OCI-LY7 (cell line): ENCODE data around the gene GABRG3. TPM values are rescaled to one million over a fixed set of nuclear protein-coding genes. Genes with fewer than 3 reads are reported as not detected.

ENCODE experiments used
- BruUV-seq: library from RNA; stranded (reverse); fragments of 400-500 nt; replicated peaks from 2 replicates; lab custom pipeline; 2021; lab: Mats Ljungman, UMichigan
- CTCF ChIA-PET: fragments of 300-600 bp; sonication (Branson Sonifier 250); formaldehyde crosslinking; loops from one replicate; lab custom pipeline; 2022; ENCODE audit warnings: antibody characterized with exemption; ENCODE audit not compliant: unreplicated experiment; lab: Charles Lee
- POLR2A ChIA-PET: fragments of 300-600 bp; sonication (Branson Sonifier 250); formaldehyde crosslinking; loops from one replicate; lab custom pipeline; 2022; ENCODE audit warnings: antibody characterized with exemption; lab: Charles Lee
- DNase-seq: peaks from one replicate; pipeline ENCODE4 v3.0.0-alpha.2; 2015; ENCODE audit warnings: low spot score
- H2AFZ ChIP-seq: fragments of 200-600 bp; sonication (generic), shearing (Covaris generic); 2 replicates; pipeline ENCODE4 v1.6.1; 2014; ENCODE audit warnings: mild to moderate bottlenecking, antibody characterized with exemption, low read length, moderate library complexity
- H3K27ac ChIP-seq: fragments of 200-600 bp; sonication (generic); 2 replicates; pipeline ENCODE4 v1.5.1; 2014; ENCODE audit warnings: mixed run types, low read depth, mild to moderate bottlenecking, moderate library complexity, low read length, inconsistent platforms; ENCODE audit not compliant: poor library complexity, severe bottlenecking
- H3K36me3 ChIP-seq: fragments of 200-600 bp; sonication (generic); 2 replicates; pipeline ENCODE4 v1.6.1; 2014; ENCODE audit warnings: mild to moderate bottlenecking, antibody characterized with exemption, low read length, moderate library complexity, mixed read lengths; ENCODE audit not compliant: insufficient read depth
- H3K4me1 ChIP-seq: fragments of 200-600 bp; sonication (generic); 2 replicates; pipeline ENCODE4 v1.5.1; 2014; ENCODE audit warnings: mild to moderate bottlenecking, low read length; ENCODE audit not compliant: insufficient read depth, poor library complexity, severe bottlenecking
- H3K4me2 ChIP-seq: fragments of 200-600 bp; sonication (generic); 2 replicates; pipeline ENCODE4 v1.6.1; 2014; ENCODE audit warnings: mild to moderate bottlenecking, low read length
- H3K4me3 ChIP-seq: fragments of 200-600 bp; sonication (generic); 2 replicates; pipeline ENCODE4 v1.5.1; 2014; ENCODE audit warnings: mild to moderate bottlenecking, low read depth, low read length; ENCODE audit not compliant: poor library complexity, severe bottlenecking
- H3K79me2 ChIP-seq: fragments of 200-600 bp; sonication (generic); 2 replicates; pipeline ENCODE4 v1.6.1; 2016; ENCODE audit warnings: low read depth, mild to moderate bottlenecking, low read length, moderate library complexity, mixed read lengths; ENCODE audit not compliant: insufficient read depth
- H3K9me2 ChIP-seq: fragments of 200-600 bp; sonication (generic); 2 replicates; pipeline ENCODE4 v1.6.1; 2016; ENCODE audit warnings: mild to moderate bottlenecking, low read length, mixed read lengths; ENCODE audit not compliant: insufficient read depth
- H3K9me3 ChIP-seq: fragments of 200-600 bp; sonication (generic); 2 replicates; pipeline ENCODE4 v1.6.1; 2014; ENCODE audit warnings: mild to moderate bottlenecking, mixed run types, low read length, mixed read lengths
- H4K20me1 ChIP-seq: fragments of 200-600 bp; sonication (generic); 2 replicates; pipeline ENCODE4 v1.6.1; 2014; ENCODE audit warnings: mild to moderate bottlenecking, antibody characterized with exemption, low read length, moderate library complexity, mixed read lengths; ENCODE audit not compliant: insufficient read depth
- EZH2phosphoT487 ChIP-seq: fragments of 200-600 bp; sonication (generic); IDR thresholded peaks from 2 replicates; pipeline ENCODE4 v1.6.1; 2018; ENCODE audit warnings: low read depth, borderline replicate concordance, mild to moderate bottlenecking, mixed run types, antibody characterized with exemption, low read length, moderate library complexity, mixed read lengths
- intact Hi-C: fragments of 100-400 bp; cut with micrococcal nuclease; formaldehyde crosslinking; loops from one replicate; pipeline ENCODE4 v1.10.0; 2022; ENCODE audit not compliant: unreplicated experiment
- total RNA-seq, 2 experiments: library from RNA; depleted of rRNA in 1 of 2; stranded (reverse); fragments of >200 nt in 1 of 2; shearing (Covaris generic) in 1 of 2; gene quantifications; 2 replicates each; pipeline ENCODE4 v1.2.3, GENCODE V29; 2014 to 2022
- TF ChIP-seq, protein P1 (sequence below): fragments of 200-600 bp; sonication (generic); conservative IDR thresholded peaks from 2 replicates; pipeline ENCODE4 v1.5.1; 2014; ENCODE audit warnings: mild to moderate bottlenecking, antibody characterized with exemption, low read length, moderate library complexity, mixed read lengths

The GABRG3 gene
- total RNA-seq, 2 experiments from 2014 or later: not detected

DNA sequence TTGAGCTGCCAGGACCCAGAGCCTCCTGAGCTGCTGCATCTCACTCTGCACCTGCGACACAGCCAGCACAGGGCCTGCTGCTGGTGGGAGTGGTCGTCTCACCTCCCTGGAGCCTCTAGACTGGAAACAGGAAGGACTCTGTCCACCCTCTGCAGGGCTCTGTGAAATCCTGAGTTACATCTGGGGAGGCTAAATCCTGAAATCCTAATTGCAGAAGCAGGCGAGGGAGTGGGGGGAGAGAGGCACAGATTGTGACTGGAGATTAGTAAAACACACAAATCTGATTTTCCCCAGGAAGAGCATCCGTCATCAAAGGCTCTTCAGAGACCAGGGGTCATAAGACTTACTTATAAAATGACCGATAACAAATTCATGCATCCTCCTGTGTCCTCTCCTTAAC is 31.6 kb upstream of the GABRG3 start:
- H3K36me3 ChIP-seq: no peaks in the 10 kb centered on the region
- no peak overlapping the region for H2AFZ ChIP-seq
- no peaks in the 10 kb centered on the region for H4K20me1 ChIP-seq
- no peak for DNase-seq
- H3K9me2 ChIP-seq: no peaks in the 10 kb centered on the region
- no peak overlapping the region for H3K4me3 ChIP-seq
- no peaks in the 10 kb centered on the region for H3K79me2 ChIP-seq
- H3K9me3 ChIP-seq: no peaks in the 10 kb centered on the region
- H3K27ac ChIP-seq: no peak overlapping the region
- no TSS peak for BruUV-seq
- POLR2A ChIA-PET: no interaction called here
- no peaks in the 10 kb centered on the region for H3K4me1 ChIP-seq
- intact Hi-C loops: no loop called here
- H3K4me2 ChIP-seq: no peak overlapping the region
- CTCF ChIA-PET: no interaction called here
- TF ChIP-seq EZH2phosphoT487: no peak
- TF ChIP-seq, protein P1, sequence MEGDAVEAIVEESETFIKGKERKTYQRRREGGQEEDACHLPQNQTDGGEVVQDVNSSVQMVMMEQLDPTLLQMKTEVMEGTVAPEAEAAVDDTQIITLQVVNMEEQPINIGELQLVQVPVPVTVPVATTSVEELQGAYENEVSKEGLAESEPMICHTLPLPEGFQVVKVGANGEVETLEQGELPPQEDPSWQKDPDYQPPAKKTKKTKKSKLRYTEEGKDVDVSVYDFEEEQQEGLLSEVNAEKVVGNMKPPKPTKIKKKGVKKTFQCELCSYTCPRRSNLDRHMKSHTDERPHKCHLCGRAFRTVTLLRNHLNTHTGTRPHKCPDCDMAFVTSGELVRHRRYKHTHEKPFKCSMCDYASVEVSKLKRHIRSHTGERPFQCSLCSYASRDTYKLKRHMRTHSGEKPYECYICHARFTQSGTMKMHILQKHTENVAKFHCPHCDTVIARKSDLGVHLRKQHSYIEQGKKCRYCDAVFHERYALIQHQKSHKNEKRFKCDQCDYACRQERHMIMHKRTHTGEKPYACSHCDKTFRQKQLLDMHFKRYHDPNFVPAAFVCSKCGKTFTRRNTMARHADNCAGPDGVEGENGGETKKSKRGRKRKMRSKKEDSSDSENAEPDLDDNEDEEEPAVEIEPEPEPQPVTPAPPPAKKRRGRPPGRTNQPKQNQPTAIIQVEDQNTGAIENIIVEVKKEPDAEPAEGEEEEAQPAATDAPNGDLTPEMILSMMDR: no peak

DNA sequence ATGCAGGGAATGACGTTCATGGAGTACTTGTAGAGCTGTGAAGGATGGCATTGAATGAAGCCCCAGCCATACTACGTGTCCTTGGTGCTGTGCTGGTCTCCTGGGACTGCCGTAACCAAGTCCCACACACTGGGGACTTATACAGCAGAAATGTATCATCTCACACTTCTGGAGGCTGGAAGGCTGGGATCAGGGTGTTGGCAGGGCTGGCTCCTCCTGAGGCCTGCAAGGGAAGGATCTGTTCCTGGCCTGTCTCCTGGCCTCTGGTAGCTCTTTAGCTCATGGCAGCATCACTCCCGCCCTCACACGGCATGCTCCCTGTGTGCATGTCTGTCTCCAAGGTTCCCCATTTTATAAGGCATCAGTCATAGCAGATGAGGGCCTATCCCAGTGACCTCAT is 29.5 kb upstream of the GABRG3 start:
- Histone ChIP-seq H3K27ac (no peak overlapping the region), H3K9me3 (no peaks in the 10 kb centered on the region), H2AFZ (no peak overlapping the region), H3K4me3 (no peak overlapping the region), H3K79me2 (no peaks in the 10 kb centered on the region), H3K36me3 (no peaks in the 10 kb centered on the region), H4K20me1 (no peaks in the 10 kb centered on the region), H3K4me2 (no peak overlapping the region), H3K9me2 (no peaks in the 10 kb centered on the region), H3K4me1 (no peaks in the 10 kb centered on the region)
- no peak for DNase-seq
- BruUV-seq: no TSS peak
- CTCF ChIA-PET: no interaction called here
- intact Hi-C loops: no loop called here
- TF ChIP-seq, protein P1: no peak
- no peak for TF ChIP-seq EZH2phosphoT487
- POLR2A ChIA-PET: no interaction called here

DNA sequence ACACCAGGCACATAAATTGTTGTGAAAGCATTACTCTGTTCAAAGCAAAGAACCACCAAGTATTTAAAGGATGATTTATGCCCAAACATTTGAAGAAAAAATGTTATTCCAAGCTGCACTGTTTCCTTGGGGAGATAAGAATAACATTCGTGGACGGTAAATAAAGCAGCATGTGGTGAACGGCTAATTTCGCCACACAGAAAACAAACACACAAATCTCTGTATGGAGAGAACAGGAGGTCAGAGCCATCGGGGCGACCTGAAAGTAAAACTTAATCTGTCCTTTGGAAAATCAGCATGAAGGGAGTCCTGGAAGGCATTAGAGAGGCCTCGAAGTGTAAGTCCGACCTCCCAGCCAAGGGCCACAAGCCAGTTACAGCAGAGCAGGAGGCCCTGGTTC is 27.1 kb upstream of the GABRG3 start:
- POLR2A ChIA-PET: no interaction called here
- no peak for DNase-seq
- no peaks in the 10 kb centered on the region for H3K4me1 ChIP-seq
- no peak overlapping the region for H2AFZ ChIP-seq
- H3K4me2 ChIP-seq: no peak overlapping the region
- no peaks in the 10 kb centered on the region for H3K79me2 ChIP-seq
- no peak overlapping the region for H3K27ac ChIP-seq
- CTCF ChIA-PET: no interaction called here
- no TSS peak for BruUV-seq
- no peaks in the 10 kb centered on the region for H3K9me3 ChIP-seq
- no peak overlapping the region for H3K4me3 ChIP-seq
- H3K9me2 ChIP-seq: no peaks in the 10 kb centered on the region
- H3K36me3 ChIP-seq: no peaks in the 10 kb centered on the region
- H4K20me1 ChIP-seq: no peaks in the 10 kb centered on the region
- TF ChIP-seq, protein P1: no peak
- TF ChIP-seq EZH2phosphoT487: no peak
- intact Hi-C loops: no loop called here
